ENCODE measurements around the gene N4BP2. TPM values are rescaled to one million over a fixed set of nuclear protein-coding genes. Genes with fewer than 3 reads are reported as not detected.
"Not testable (repeated sequence)": the region's sequence is repeated elsewhere in the genome, so short reads cannot be mapped to it uniquely, and the experiment has no call there.

N4BP2 gene
- total RNA-seq, 2 experiments from 2014 or later = 17.6 to 21.9 TPM

DNA sequence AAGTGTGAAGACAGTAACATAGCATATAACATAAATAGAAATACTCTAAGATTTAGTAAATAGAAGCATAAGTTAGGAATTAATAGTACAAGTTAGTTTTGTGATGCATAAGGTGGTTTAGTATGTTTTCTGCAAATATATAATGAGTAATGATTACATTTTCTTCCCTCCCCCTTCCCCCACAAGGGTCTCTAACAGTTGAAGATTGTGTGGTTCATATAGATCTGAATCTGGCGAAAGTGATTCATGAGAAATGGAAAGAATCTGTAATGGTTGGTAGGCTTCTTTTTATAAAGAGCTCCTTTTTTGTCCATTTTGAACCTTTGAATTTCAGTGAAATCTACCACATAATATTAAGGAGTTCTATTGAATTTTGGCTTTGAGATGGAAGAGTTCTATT lies 66.3 kb downstream of the N4BP2 start:
- DNase-seq = no peak
- Mint-ChIP-seq H3K27me3 (no peaks in the 10 kb centered on the region), H3K27ac (peak overlapping the region; percentile 80), H3K9me3 (peaks cover 1% of the 10 kb centered on the region), H3K36me3 (peaks cover 14% of the 10 kb centered on the region), H3K4me3 (no peak overlapping the region), H3K4me1 (peaks cover 42% of the 10 kb centered on the region)

DNA sequence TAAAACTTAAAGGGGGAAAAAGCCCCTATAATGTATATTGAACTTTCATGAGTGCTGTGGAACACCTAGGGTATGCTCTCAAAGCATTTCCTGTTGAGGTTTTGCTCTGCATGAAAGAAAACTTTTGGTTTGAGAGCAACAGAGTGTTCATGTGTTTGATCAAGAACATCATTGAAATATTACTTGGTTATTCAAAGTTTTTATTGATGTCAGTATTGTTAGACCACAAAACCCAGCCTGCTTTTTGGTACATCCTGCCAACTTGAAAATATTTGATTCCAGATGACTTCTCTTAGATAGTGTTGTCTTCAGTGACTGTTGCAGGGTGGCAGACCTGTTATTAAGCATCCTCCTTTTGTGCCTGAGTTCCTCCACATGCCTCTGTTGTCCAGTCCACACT lies 68.0 kb downstream of the N4BP2 start:
- peaks cover 1% of the 10 kb centered on the region for H3K9me3 Mint-ChIP-seq
- H3K27ac Mint-ChIP-seq = peak overlapping the region; percentile 73
- peaks cover 14% of the 10 kb centered on the region for H3K36me3 Mint-ChIP-seq
- no peak overlapping the region for H3K4me3 Mint-ChIP-seq
- peaks cover 42% of the 10 kb centered on the region for H3K4me1 Mint-ChIP-seq
- H3K27me3 Mint-ChIP-seq = no peaks in the 10 kb centered on the region
- DNase-seq = no peak

DNA sequence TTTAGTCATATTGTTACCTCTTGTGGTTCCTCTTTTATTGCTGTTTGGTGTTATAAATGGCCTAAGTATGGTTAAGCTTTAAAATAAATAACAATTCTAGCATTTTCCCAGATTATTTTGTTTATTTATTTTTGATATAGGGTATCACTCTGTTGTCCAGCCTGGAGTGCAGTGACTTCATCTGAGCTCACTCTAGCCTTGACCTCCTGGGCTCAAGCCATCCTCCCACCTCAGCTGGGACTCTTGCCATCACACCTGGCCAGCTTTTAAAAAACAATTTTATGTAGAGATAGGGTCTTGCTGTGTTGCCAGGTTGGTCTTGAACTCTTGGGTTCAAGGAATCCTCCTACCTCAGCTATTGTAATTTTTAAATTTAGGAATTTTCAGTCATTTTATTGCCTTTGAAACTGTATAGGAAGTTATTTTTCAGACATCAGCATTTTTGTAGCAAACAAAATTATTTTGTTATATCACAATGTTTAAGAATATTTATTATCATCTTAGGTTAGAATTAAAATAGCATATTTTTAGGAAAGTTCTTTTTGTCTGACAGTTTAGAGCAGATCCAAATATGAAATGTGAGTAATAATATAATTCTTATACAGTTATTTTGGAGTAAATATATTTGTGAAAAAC lies 73.9 kb downstream of the N4BP2 start:
- H3K9me3 Mint-ChIP-seq = no peaks in the 10 kb centered on the region
- H3K27ac Mint-ChIP-seq = no peak overlapping the region
- H3K27me3 Mint-ChIP-seq = no peaks in the 10 kb centered on the region
- peaks cover 3% of the 10 kb centered on the region for H3K4me1 Mint-ChIP-seq
- peaks cover 5% of the 10 kb centered on the region for H3K36me3 Mint-ChIP-seq
- DNase-seq = no peak
- H3K4me3 Mint-ChIP-seq = no peak overlapping the region

DNA sequence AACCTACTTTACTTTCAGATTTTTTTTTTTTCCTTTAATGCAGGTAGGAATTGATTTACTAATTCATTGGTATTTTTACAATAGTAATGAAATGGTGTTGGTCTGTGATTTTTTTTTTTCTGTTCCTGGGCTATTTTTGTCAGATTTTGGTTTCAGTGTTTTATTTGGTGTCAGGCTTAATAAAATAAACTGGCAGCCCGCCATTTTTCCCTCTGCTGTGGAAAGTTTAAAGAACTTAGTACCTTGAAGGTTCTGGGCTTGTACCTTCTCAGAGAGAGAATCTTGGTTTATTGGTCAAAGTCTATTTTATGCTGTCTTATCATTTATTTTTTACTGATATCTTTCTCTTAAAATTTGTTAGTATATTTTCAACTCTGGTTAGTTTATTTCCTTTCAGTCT lies 76.2 kb downstream of the N4BP2 start:
- Mint-ChIP-seq H3K4me1 (peaks cover 4% of the 10 kb centered on the region), H3K36me3 (peaks cover 23% of the 10 kb centered on the region), H3K4me3 (no peak overlapping the region), H3K9me3 (no peaks in the 10 kb centered on the region), H3K27me3 (no peaks in the 10 kb centered on the region), H3K27ac (no peak overlapping the region)
- no peak for DNase-seq

DNA sequence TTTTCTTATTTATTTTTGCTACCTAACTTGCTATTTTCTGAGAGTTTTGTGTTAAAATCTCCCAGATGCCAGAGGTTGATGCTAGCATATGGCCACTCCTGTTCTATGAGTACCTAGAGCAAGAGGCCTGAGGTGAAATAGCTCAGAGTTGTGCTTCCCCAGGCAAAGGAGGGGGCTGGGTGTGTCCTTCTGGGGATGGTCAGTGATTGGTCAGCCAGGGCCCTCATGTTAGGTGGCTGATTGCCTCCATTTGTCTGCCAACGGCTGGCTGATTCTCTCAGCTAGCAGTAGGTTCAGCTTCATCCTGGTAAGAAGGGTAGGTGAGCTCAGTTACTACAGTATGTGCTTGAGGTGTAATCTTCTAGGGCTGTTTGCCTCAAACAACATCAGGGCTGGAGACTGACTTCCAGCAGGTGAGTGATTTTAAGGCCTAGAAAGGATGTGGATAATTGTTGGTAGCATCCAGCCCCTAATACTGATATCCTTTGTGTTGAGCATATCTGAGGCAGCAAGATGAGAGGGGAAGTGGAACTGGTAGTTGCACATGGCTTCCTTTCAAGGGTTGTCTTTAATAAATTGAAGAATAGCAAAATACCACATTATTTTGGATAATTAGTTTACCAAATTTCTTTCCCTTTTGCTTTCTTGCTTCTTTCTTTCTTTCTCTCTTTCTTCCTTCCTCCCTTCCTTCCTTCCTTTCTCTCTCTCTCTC lies 77.7 kb downstream of the N4BP2 start:
- peaks cover 9% of the 10 kb centered on the region for H3K4me1 Mint-ChIP-seq
- no peaks in the 10 kb centered on the region for H3K27me3 Mint-ChIP-seq
- no peak overlapping the region for H3K27ac Mint-ChIP-seq
- H3K36me3 Mint-ChIP-seq = peaks cover 30% of the 10 kb centered on the region
- no peak overlapping the region for H3K4me3 Mint-ChIP-seq
- no peaks in the 10 kb centered on the region for H3K9me3 Mint-ChIP-seq
- no peak for DNase-seq

DNA sequence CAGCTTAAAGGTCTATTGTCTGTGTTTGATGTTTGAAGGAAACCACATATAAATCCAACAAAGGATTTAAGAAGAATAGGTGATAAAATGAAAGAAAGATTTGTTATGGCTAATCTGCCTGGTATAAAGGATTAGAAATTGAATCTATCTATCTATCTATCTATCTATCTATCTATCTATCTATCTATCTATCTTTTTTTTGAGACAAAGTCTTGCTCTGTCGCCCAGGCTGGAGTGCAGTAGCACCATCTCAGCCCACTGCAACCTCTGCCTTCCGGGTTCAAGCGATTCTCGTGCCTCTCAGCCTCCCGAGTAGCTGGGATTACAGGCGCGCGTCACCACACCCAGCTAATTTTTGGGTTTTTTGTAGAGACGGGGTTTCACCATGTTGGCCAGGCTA lies 79.6 kb downstream of the N4BP2 start:
- H3K9me3 Mint-ChIP-seq, H3K27me3 Mint-ChIP-seq, H3K27ac Mint-ChIP-seq, H3K4me3 Mint-ChIP-seq, DNase-seq: not testable (repeated sequence)
- Mint-ChIP-seq H3K36me3 (peaks cover 33% of the 10 kb centered on the region), H3K4me1 (peaks cover 11% of the 10 kb centered on the region)

DNA sequence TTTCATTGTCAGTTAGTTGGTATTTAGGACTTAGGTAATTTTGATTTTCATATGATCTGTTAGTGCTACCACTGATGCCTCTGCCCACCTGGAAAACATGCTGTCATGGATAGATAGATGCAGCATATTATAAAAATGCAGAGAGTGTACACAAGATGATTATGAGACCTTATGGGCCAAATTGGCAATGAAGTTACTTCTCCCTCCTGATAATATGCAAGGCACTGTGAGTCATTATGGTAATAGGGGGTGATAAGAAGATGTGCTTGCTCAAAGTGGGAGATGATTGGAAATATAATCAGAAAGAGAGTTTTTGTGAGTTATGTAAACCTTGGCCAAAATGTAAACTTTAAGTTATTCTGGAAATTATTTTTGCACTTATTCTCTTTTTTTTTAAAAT lies 83.5 kb downstream of the N4BP2 start:
- H3K4me1 Mint-ChIP-seq = peaks cover 10% of the 10 kb centered on the region
- H3K27ac Mint-ChIP-seq = no peak overlapping the region
- peaks cover 41% of the 10 kb centered on the region for H3K36me3 Mint-ChIP-seq
- no peak overlapping the region for H3K4me3 Mint-ChIP-seq
- no peaks in the 10 kb centered on the region for H3K27me3 Mint-ChIP-seq
- DNase-seq = no peak
- no peaks in the 10 kb centered on the region for H3K9me3 Mint-ChIP-seq

DNA sequence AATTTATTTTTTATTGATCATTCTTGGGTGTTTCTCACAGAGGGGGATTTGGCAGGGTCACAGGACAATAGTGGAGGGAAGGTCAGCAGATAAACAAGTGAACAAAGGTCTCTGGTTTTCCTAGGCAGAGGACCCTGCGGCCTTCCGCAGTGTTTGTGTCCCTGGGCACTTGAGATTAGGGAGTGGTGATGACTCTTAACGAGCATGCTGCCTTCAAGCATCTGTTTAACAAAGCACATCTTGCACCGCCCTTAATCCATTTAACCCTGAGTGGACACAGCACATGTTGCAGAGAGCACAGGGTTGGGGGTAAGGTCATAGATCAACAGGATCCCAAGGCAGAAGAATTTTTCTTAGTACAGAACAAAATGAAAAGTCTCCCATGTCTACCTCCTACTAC lies 83.9 kb downstream of the N4BP2 start:
- not testable (repeated sequence) for H3K4me3 Mint-ChIP-seq, H3K9me3 Mint-ChIP-seq, H3K27ac Mint-ChIP-seq, DNase-seq, H3K27me3 Mint-ChIP-seq, H3K4me1 Mint-ChIP-seq
- H3K36me3 Mint-ChIP-seq = peaks cover 38% of the 10 kb centered on the region

DNA sequence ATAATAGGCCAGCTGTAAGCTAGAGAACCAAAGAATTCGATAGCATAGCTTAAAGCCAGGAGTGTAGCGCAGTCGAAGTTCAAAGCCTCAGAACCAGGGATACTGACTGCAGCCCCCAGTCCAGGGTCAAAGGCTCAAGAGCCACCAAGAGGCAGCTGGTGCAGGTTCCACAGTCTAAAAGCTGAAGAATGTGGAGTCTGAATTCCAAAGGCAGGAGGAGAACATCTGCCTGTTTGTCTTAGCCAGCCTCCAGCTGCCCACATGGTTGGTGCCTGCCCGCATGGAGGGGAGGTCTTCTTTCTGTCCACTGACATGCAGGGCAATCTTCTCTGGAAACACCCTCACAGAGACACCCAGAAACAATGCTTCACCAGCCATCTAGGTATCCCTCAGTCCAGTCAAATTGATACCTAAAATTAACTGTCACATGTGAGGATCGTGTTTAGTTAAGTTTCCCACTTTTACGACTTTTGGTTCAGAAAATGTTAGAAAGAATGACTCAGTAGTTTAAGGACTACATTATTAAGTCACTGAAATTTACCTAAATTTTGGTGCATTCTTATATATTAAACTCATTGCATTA lies 87.4 kb downstream of the N4BP2 start:
- H3K4me3 Mint-ChIP-seq = no peak overlapping the region
- H3K27ac Mint-ChIP-seq = no peak overlapping the region
- DNase-seq = no peak
- H3K27me3 Mint-ChIP-seq = no peaks in the 10 kb centered on the region
- peaks cover 3% of the 10 kb centered on the region for H3K4me1 Mint-ChIP-seq
- no peaks in the 10 kb centered on the region for H3K9me3 Mint-ChIP-seq
- peaks cover 17% of the 10 kb centered on the region for H3K36me3 Mint-ChIP-seq

DNA sequence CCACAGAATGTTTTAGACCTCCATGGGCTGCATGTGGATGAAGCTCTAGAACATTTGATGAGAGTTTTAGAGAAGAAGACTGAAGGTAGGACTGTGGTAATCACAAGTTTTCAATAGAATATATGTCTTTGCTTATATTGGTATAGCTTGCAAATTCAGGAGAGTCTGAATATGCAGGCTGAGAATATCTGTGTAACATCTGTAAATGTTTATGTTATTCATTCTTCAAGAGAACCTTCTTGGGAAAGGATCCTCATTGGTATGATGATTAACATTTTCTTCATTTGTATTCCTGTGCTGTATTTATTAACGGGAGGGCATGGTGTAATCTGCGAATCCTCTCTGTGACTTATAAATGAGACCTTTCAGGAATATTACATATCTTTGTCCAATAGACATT lies 88.1 kb downstream of the N4BP2 start:
- Mint-ChIP-seq H3K36me3 (peaks cover 20% of the 10 kb centered on the region), H3K9me3 (no peaks in the 10 kb centered on the region), H3K27me3 (no peaks in the 10 kb centered on the region), H3K27ac (no peak overlapping the region), H3K4me3 (no peak overlapping the region), H3K4me1 (peaks cover 3% of the 10 kb centered on the region)
- DNase-seq = no peak

DNA sequence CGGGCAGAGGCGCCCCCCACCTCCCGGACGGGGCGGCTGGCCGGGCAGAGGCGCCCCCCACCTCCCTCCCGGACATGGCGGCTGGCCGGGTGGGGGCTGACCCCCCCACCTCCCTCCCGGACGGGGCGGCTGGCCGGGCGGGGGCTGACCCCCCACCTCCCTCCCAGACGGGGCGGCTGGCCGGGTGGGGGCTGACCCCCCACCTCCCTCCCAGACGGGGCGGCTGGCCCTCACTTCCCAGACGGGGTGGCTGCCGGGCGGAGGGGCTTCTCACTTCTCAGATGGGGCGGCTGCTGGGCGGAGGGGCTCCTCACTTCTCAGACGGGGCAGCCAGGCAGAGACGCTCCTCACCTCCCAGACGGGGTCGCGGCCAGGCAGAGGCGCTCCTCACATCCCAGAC lies 90.8 kb downstream of the N4BP2 start:
- H3K27ac Mint-ChIP-seq, H3K27me3 Mint-ChIP-seq, H3K4me3 Mint-ChIP-seq, DNase-seq: not testable (repeated sequence)
- peaks cover 28% of the 10 kb centered on the region for H3K36me3 Mint-ChIP-seq
- peaks cover 13% of the 10 kb centered on the region for H3K9me3 Mint-ChIP-seq
- peaks cover 16% of the 10 kb centered on the region for H3K4me1 Mint-ChIP-seq

DNA sequence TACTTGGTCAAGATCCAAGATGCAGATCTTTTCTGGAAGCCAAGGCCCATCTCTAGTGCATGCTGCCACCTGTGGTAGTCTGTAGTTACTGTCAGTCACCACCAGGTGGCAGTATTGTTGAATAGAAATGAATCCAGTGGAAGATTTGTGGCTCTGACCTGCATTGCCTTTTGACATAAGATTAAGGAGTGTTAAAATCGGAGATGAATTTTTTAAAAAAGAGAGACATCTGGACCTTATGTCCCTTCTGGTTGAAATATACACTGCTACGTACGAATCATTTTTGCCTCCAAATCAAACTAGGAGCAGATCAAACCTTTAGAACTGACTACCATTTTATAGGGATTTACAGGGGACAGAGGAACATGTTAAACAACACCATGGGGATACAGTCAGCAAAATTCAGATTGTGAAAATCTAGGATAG lies 93.3 kb downstream of the N4BP2 start:
- peaks cover 30% of the 10 kb centered on the region for H3K36me3 Mint-ChIP-seq
- H3K27me3 Mint-ChIP-seq = no peaks in the 10 kb centered on the region
- peaks cover 13% of the 10 kb centered on the region for H3K9me3 Mint-ChIP-seq
- peak overlapping the region; percentile 82 for H3K27ac Mint-ChIP-seq
- peak; percentile 62 for DNase-seq
- H3K4me1 Mint-ChIP-seq = peaks cover 31% of the 10 kb centered on the region
- no peak overlapping the region for H3K4me3 Mint-ChIP-seq

DNA sequence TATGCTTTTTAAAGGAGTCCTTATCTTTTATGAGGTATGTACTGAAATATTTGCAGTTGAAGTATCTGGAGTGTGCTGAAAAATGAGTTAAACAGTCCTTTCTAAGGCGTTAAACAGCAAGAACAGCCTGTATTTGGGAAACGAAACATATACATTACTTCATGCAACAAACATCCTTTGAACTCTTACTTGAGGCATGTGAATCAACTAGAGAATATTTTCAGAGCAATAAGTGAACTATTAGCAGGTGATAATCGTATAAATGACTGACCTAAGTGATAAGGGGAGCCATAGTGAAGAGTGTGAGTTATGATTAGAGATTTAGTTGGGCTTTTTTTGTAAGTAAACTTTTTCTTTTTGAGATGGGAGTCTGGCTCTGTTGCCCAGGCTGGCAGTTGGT lies 94.3 kb downstream of the N4BP2 start:
- Mint-ChIP-seq H3K9me3 (peaks cover 13% of the 10 kb centered on the region), H3K4me1 (peaks cover 31% of the 10 kb centered on the region), H3K27ac (no peak overlapping the region), H3K27me3 (no peaks in the 10 kb centered on the region), H3K4me3 (no peak overlapping the region), H3K36me3 (peaks cover 30% of the 10 kb centered on the region)
- no peak for DNase-seq

DNA sequence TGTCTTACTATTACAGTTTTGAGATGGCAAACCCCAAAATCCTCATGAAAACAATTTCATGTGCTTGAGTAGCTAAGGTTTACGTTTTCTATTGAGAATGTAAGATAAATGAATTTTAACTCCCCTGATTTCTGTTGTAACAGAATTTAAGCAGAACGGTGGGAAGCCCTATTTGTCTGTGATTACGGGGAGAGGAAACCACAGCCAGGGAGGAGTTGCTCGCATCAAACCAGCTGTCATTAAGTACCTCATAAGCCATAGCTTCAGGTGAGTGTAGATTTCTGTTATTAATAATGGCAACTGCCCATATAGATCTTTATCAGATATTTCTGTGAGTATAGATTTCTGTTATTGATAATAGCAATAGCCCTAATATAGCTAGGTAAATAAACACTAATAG lies 96.0 kb downstream of the N4BP2 start:
- DNase-seq = no peak
- Mint-ChIP-seq H3K4me3 (no peak overlapping the region), H3K4me1 (peaks cover 31% of the 10 kb centered on the region), H3K27ac (peak overlapping the region; percentile 58), H3K36me3 (peaks cover 28% of the 10 kb centered on the region), H3K27me3 (no peaks in the 10 kb centered on the region), H3K9me3 (peaks cover 13% of the 10 kb centered on the region)

DNA sequence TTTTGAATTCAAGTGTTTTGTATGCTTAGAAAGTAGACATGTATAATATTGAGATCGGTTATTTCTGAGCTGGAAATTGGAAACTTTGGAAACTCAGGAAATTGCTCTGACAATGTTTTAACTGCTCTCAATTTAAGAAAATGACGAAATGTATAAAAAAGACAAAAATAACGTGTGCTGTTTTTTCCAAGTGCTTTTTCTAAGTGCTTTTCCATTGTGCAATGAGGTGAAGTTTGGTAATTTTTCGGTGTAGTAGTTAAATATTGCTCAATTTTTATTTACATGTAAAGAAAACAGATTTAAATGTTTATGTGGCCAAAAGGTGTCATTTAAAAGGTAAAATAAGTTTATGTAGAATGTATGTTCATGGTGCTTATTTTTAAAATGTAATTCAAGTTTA lies 100.8 kb downstream of the N4BP2 start:
- DNase-seq = no peak
- Mint-ChIP-seq H3K4me3 (no peak overlapping the region), H3K27me3 (no peaks in the 10 kb centered on the region), H3K36me3 (peaks cover 10% of the 10 kb centered on the region), H3K27ac (no peak overlapping the region), H3K4me1 (peaks cover 19% of the 10 kb centered on the region), H3K9me3 (no peaks in the 10 kb centered on the region)

DNA sequence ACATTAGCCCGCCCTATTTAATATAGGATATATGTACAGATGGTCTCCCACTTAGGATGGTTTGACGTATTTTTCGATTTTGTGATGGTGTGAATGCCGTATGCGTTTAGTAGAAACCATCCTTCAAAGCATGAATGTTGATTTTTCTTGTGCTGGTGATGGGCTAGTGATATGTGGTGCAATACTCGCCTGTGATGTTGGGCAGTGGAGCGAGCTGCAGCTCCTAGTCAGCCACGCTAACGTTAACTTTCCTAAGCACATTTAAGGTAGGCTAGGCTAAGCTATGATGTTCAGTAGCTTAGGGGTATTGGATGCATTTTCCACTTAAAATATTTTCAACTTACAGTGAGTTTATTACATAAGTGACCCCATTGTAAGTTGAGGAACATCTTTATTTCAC lies 103.6 kb downstream of the N4BP2 start:
- no peak for DNase-seq
- Mint-ChIP-seq H3K9me3 (no peaks in the 10 kb centered on the region), H3K4me1 (peaks cover 4% of the 10 kb centered on the region), H3K4me3 (no peak overlapping the region), H3K36me3 (peaks cover 12% of the 10 kb centered on the region), H3K27ac (no peak overlapping the region), H3K27me3 (no peaks in the 10 kb centered on the region)

All from activated naive CD8-positive, alpha-beta T cell treated with anti-CD3 and anti-CD28 coated beads for 36 hours (primary cell).